Stimulated activated CD4-positive, alpha-beta T cell treated with anti-CD3 and anti-CD28 coated beads, Interleukin-4, amount 100 ng/mL, for 24 hours (primary cell): ENCODE results near the gene RPS6KC1.
"Not testable (repeated sequence)": the region's sequence is repeated elsewhere in the genome, so short reads cannot be mapped to it uniquely, and the experiment has no call there.

Experiments
- DNase-seq: peaks from one replicate; pipeline ENCODE4 v3.0.0-alpha.2; 2020

Gene RPS6KC1

GRCh38 chr1:213051127-213051880, at the start of gene RPS6KC1:
Gene RPS6KC1, plus strand, starts transcription at chr1:213051241. Its CDS starts 164 bp downstream, at chr1:213051405.
- peak; percentile 86 for DNase-seq

- DNase-seq, result peak; percentile 12
Observed at GRCh38 chr1:213003256-213003655, 47.8 kb upstream of the RPS6KC1 start.

GRCh38 chr1:213008564-213008963, 42.5 kb upstream of the RPS6KC1 start:
- DNase-seq, result no peak

GRCh38 chr1:213014642-213015041, 36.4 kb upstream of the RPS6KC1 start:
- no peak for DNase-seq

- DNase-seq, result peak; percentile 98
Observed at GRCh38 chr1:213015099-213016050, 35.7 kb upstream of the RPS6KC1 start, which contains the start of gene ANGEL2. Gene ANGEL2, minus strand, starts transcription at chr1:213015867. Its CDS starts 196 bp downstream, at chr1:213015671.

GRCh38 chr1:213017447-213018273, 33.4 kb upstream of the RPS6KC1 start:
- no peak for DNase-seq

GRCh38 chr1:213019450-213019849, 31.6 kb upstream of the RPS6KC1 start:
- no peak for DNase-seq

- DNase-seq, result no peak
Observed at GRCh38 chr1:213020016-213020415, 31.0 kb upstream of the RPS6KC1 start.

- not testable (repeated sequence) for DNase-seq
Observed at GRCh38 chr1:213027024-213027423, 24.0 kb upstream of the RPS6KC1 start.

GRCh38 chr1:213032651-213033050, 18.4 kb upstream of the RPS6KC1 start:
- DNase-seq, result no peak

- DNase-seq, result no peak
Observed at GRCh38 chr1:213034713-213035112, 16.3 kb upstream of the RPS6KC1 start.

GRCh38 chr1:213035573-213035972, 15.5 kb upstream of the RPS6KC1 start:
- DNase-seq, result no peak

GRCh38 chr1:213041443-213041842, 9.6 kb upstream of the RPS6KC1 start:
- DNase-seq, result no peak

GRCh38 chr1:213045321-213046226, 5.5 kb upstream of the RPS6KC1 start:
- not testable (repeated sequence) for DNase-seq

- no peak for DNase-seq
Observed at GRCh38 chr1:213049232-213049631, 1.8 kb upstream of the RPS6KC1 start.

GRCh38 chr1:213050745-213051126, 305 bp upstream of the RPS6KC1 start:
- DNase-seq, result no peak

- DNase-seq, result no peak
Observed at GRCh38 chr1:213051881-213052202, 801 bp downstream of the RPS6KC1 start.

GRCh38 chr1:213053455-213053854, 2.4 kb downstream of the RPS6KC1 start:
- DNase-seq, result no peak

GRCh38 chr1:213054142-213054541, 3.1 kb downstream of the RPS6KC1 start:
- DNase-seq, result no peak

- DNase-seq, result no peak
Observed at GRCh38 chr1:213054733-213055591, 3.9 kb downstream of the RPS6KC1 start.

- DNase-seq, result no peak
Observed at GRCh38 chr1:213055767-213056166, 4.7 kb downstream of the RPS6KC1 start.
